Osteocyte (in vitro differentiated cells): ENCODE data around the gene DSC3. TPM values are rescaled to one million over a fixed set of nuclear protein-coding genes. Genes with fewer than 3 reads are reported as not detected.
A peak's percentile ranks its signal among the peaks of the same experiment; 100 is the strongest.

Source experiments
- DNase-seq: peaks from one replicate; pipeline ENCODE4 v3.0.0; 2021; ENCODE audit warnings: mixed read lengths; ENCODE audit not compliant: unreplicated experiment; ENCODE audit errors: extremely low spot score
- H3K27ac Mint-ChIP-seq: one replicate; pipeline ENCODE4 v1.8.0; 2021; ENCODE audit warnings: mild to moderate bottlenecking, mixed read lengths; ENCODE audit not compliant: unreplicated experiment
- H3K27me3 Mint-ChIP-seq: one replicate; pipeline ENCODE4 v1.8.0; 2021; ENCODE audit warnings: mixed read lengths; ENCODE audit not compliant: unreplicated experiment
- H3K36me3 Mint-ChIP-seq: one replicate; pipeline ENCODE4 v1.8.0; 2021; ENCODE audit warnings: mixed read lengths; ENCODE audit not compliant: unreplicated experiment
- H3K4me1 Mint-ChIP-seq: one replicate; pipeline ENCODE4 v1.8.0; 2021; ENCODE audit warnings: mixed read lengths; ENCODE audit not compliant: unreplicated experiment
- H3K4me3 Mint-ChIP-seq: one replicate; pipeline ENCODE4 v1.8.0; 2021; ENCODE audit warnings: mild to moderate bottlenecking, moderate library complexity, mixed read lengths; ENCODE audit not compliant: unreplicated experiment
- H3K9me3 Mint-ChIP-seq: one replicate; pipeline ENCODE4 v1.8.0; 2021; ENCODE audit warnings: mixed read lengths; ENCODE audit not compliant: unreplicated experiment
- total RNA-seq: library from RNA; stranded (reverse); gene quantifications from 2 replicates; pipeline ENCODE4 v1.2.1, GENCODE V29; 2021
- TF ChIP-seq, protein P1 (sequence below): fragments of 200-600 bp; sonication (generic); IDR thresholded peaks from 2 replicates; pipeline ENCODE4 v1.5.0; 2021; ENCODE audit warnings: antibody characterized with exemption, mild to moderate bottlenecking, moderate library complexity

Gene DSC3
- total RNA-seq, 1 donor from 2014 or later, result 5.8 TPM

DNA sequence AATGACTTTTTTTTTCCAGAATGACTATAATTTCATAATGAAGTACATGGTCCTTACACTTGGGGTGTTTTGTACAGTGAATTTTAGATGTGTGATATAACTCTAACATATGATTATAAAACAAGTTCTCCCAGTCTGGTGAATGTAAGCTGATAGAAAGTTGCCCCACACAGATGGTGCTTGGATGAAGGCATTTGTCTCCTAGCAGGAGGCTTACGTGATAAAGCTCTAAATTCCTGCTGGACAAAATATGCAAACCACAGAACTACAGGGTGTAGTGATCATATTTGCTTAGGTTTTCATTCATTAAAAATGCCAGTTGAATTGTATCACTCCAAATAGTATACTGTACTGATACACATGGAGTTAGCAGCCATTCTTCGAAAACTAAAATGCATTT, 85.5 kb downstream of the DSC3 start:
- DNase-seq, result no peak
- H3K27me3 Mint-ChIP-seq, result peaks cover 9% of the 10 kb centered on the region
- peak overlapping the region; percentile 55 for H3K27ac Mint-ChIP-seq
- H3K9me3 Mint-ChIP-seq, result no peaks in the 10 kb centered on the region
- peaks cover 8% of the 10 kb centered on the region for H3K4me1 Mint-ChIP-seq
- H3K4me3 Mint-ChIP-seq, result no peak overlapping the region
- no peaks in the 10 kb centered on the region for H3K36me3 Mint-ChIP-seq
- TF ChIP-seq, protein P1, sequence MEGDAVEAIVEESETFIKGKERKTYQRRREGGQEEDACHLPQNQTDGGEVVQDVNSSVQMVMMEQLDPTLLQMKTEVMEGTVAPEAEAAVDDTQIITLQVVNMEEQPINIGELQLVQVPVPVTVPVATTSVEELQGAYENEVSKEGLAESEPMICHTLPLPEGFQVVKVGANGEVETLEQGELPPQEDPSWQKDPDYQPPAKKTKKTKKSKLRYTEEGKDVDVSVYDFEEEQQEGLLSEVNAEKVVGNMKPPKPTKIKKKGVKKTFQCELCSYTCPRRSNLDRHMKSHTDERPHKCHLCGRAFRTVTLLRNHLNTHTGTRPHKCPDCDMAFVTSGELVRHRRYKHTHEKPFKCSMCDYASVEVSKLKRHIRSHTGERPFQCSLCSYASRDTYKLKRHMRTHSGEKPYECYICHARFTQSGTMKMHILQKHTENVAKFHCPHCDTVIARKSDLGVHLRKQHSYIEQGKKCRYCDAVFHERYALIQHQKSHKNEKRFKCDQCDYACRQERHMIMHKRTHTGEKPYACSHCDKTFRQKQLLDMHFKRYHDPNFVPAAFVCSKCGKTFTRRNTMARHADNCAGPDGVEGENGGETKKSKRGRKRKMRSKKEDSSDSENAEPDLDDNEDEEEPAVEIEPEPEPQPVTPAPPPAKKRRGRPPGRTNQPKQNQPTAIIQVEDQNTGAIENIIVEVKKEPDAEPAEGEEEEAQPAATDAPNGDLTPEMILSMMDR, result no peak

DNA sequence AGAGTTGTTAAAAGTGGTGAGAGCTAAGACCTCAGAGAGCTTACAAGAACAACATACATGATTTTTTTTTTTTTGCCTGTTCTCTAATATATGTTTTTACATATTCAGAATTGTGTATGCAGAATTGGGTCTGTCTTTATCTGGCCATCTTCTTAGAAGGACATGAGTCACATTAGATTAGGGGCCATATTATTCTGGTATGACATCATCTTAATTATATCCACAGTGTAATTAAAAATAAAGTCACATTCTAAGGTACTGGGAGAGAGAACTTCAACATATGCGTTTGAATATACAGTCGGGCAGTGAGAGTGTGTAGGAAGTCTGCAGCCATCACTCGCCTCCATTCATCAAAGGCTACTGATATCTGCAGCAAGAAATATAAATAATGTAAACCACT, 88.3 kb downstream of the DSC3 start:
- Mint-ChIP-seq H3K36me3 (no peaks in the 10 kb centered on the region), H3K9me3 (no peaks in the 10 kb centered on the region), H3K4me3 (no peak overlapping the region), H3K4me1 (peaks cover 8% of the 10 kb centered on the region), H3K27ac (no peak overlapping the region), H3K27me3 (peaks cover 18% of the 10 kb centered on the region)
- DNase-seq, result no peak
- TF ChIP-seq, protein P1, result no peak

DNA sequence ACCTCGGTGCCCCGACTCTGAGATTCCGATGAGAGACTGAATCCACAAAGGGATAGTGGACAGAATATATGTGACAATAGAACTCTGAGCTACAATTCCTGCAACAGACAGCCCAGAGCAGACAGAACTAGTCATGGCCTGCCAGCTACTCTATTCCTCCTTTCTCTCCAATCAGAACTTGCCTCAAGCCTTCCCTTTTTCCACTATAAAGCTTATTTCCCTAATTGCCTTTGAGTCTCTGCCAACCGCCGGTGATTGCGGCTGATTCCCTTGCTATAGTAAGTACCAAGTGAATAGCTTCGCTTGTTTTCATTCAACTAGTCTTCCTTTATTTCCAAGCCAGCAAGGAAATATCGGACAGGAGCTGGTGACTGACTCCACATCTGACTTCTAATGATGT, 96.8 kb downstream of the DSC3 start:
- DNase-seq, result no peak
- no peaks in the 10 kb centered on the region for H3K4me1 Mint-ChIP-seq
- no peaks in the 10 kb centered on the region for H3K36me3 Mint-ChIP-seq
- no peak overlapping the region for H3K4me3 Mint-ChIP-seq
- peaks cover 10% of the 10 kb centered on the region for H3K9me3 Mint-ChIP-seq
- H3K27ac Mint-ChIP-seq, result no peak overlapping the region
- H3K27me3 Mint-ChIP-seq, result peaks cover 12% of the 10 kb centered on the region
- TF ChIP-seq, protein P1, result no peak

DNA sequence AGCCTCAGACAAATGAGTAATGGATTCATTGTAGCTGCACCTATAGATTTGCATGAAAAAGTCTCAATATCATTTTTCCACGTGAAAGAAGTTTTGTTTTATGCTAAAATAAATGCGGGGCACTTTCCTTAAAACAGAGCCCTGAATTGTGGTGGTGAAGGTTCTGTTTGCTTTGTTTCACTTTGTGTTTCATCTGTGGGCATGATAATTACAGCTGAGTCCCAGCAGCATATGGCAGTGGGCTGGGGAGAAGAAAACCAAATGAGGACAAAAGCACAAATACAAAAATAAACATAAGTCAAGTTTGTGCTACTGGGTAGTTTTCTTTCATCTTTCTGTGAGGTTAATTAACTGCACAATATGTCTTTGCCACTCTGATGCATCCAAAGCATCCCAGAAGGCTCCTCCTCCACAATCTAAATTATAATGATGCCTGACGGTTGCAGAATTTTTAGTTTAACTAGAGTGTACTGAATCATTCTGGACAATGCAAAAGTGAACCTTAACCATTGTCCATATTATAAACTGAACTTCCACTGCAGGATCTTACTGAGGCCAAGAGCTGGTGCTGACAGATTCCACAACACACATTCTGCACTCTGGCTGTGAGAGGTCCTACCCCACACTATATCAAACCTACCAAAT, 97.6 kb downstream of the DSC3 start:
- Mint-ChIP-seq H3K4me3 (no peak overlapping the region), H3K4me1 (no peaks in the 10 kb centered on the region), H3K36me3 (no peaks in the 10 kb centered on the region), H3K27ac (no peak overlapping the region), H3K27me3 (peaks cover 6% of the 10 kb centered on the region), H3K9me3 (peaks cover 16% of the 10 kb centered on the region)
- TF ChIP-seq, protein P1, result no peak
- no peak for DNase-seq

DNA sequence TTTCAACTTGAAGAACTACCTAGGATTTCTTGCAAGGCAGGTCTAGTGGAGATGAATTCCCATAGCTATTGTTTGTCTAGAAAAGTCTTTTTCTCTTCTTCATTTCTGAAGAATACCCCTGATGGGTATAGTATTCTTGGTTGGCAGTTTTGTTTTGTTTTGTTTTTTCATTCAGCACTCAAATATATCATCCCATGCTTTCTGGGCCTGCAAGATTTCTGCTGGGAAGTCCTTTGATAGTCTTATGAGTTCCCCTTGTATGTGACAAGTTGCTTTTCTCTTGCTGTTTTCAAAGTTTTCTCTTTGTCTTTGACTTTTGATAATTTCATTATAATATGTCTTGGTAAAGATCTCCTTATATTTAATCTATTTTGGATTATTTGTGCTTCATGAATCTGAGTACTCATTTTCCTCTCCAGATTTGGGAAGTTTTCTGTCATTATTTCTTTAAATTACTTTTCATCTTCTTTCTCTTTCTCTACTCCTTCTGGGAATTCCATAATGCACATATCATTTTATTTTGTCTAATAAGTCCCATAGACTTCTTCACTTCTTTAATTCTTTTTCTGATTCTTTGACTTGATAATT, 101.5 kb downstream of the DSC3 start:
- Mint-ChIP-seq H3K4me3 (no peak overlapping the region), H3K36me3 (no peaks in the 10 kb centered on the region), H3K27me3 (peaks cover 3% of the 10 kb centered on the region), H3K27ac (no peak overlapping the region), H3K9me3 (peaks cover 25% of the 10 kb centered on the region), H3K4me1 (no peaks in the 10 kb centered on the region)
- TF ChIP-seq, protein P1, result no peak
- DNase-seq, result no peak

Other genes with a start within 250 kb of the DSC3 start
- gene DSC2, start 59.7 kb upstream of the DSC3 start, total RNA-seq, result 1.2 and 1.6 TPM in 2 replicates
- gene DSC1, start 120.1 kb upstream of the DSC3 start, total RNA-seq, result not detected in 2 replicates